ENCODE data around the gene CRISPLD2.

Gene CRISPLD2

GRCh38 chr16:84955427-84955826 is 135.6 kb downstream of the CRISPLD2 start:
- no peak for DNase-seq (ENCODE audit: low read depth)

GRCh38 chr16:84957192-84957591 is 137.4 kb downstream of the CRISPLD2 start:
- no peak for DNase-seq (ENCODE audit: low read depth)

- DNase-seq (ENCODE audit: low read depth), result no peak
Measured at GRCh38 chr16:84957792-84958191, 138.0 kb downstream of the CRISPLD2 start.
